H1 (cell line): Measurements from ENCODE around the gene SLC1A2. TPM values are rescaled to one million over a fixed set of nuclear protein-coding genes. Genes with fewer than 3 reads are reported as not detected.

Experiments
- ASH2L ChIP-seq: fragments of 200-600, 300-600 bp; sonication (generic); IDR thresholded peaks from one replicate; pipeline ENCODE4 v1.7.1; 2017; ENCODE audit warnings: low read length
- ATF3 ChIP-seq: IDR thresholded peaks from 2 replicates; pipeline ENCODE4 v1.6.1; 2011; ENCODE audit warnings: low read depth, mild to moderate bottlenecking, low read length; ENCODE audit not compliant: insufficient read depth
- EP300 ChIP-seq, 2 experiments: IDR thresholded peaks; 1 replicate in 1 of 2; 2 replicates in 1 of 2; pipeline ENCODE4 v1.6.1; 2011 to 2012; ENCODE audit warnings: low read depth in 2 of 2, low read length in 2 of 2, mild to moderate bottlenecking in 2 of 2, borderline replicate concordance in 1 of 2, inconsistent platforms in 1 of 2, moderate library complexity in 1 of 2
- FOSL1 ChIP-seq: IDR thresholded peaks from 2 replicates; pipeline ENCODE4 v1.6.1; 2011; ENCODE audit warnings: mild to moderate bottlenecking, low read depth, low read length, moderate library complexity; ENCODE audit not compliant: insufficient read depth
- HDAC2 ChIP-seq, 2 experiments: fragments of 300-600 bp in 1 of 2; sonication (generic) in 1 of 2; IDR thresholded peaks; 2 replicates each; pipeline ENCODE4 v1.6.1; 2011 to 2012; ENCODE audit warnings: low read depth in 2 of 2, low read length in 2 of 2, mild to moderate bottlenecking in 2 of 2, moderate library complexity in 2 of 2, borderline replicate concordance in 1 of 2, inconsistent platforms in 1 of 2
- POLR2AphosphoS5 ChIP-seq: IDR thresholded peaks from 2 replicates; pipeline ENCODE4 v1.6.1; 2011; ENCODE audit warnings: low read depth, low read length
- POU5F1 ChIP-seq: IDR thresholded peaks from 2 replicates; pipeline ENCODE4 v1.6.1; 2011; ENCODE audit warnings: low read depth, mild to moderate bottlenecking, low read length, moderate library complexity
- RBBP5 ChIP-seq: IDR thresholded peaks from 2 replicates; pipeline ENCODE4 v1.7.1; 2012; ENCODE audit warnings: low read depth, mild to moderate bottlenecking, inconsistent platforms, low read length, moderate library complexity, borderline replicate concordance
- SUZ12 ChIP-seq: fragments of 200-600 bp; sonication (generic); IDR thresholded peaks from 2 replicates; pipeline ENCODE4 v1.6.1; 2012; ENCODE audit warnings: mild to moderate bottlenecking, inconsistent platforms, low read length, moderate library complexity, mixed read lengths
- TAF7 ChIP-seq: optimal IDR thresholded peaks from 2 replicates; pipeline ENCODE3; 2011; ENCODE audit warnings: low read depth, mild to moderate bottlenecking, inconsistent platforms, low read length, moderate library complexity, borderline replicate concordance
- TCF12 ChIP-seq: IDR thresholded peaks from 2 replicates; pipeline ENCODE4 v1.6.1; 2011; ENCODE audit warnings: low read depth, mild to moderate bottlenecking, low read length
- ZNF274 ChIP-seq: IDR thresholded peaks from 2 replicates; pipeline ENCODE4 v1.7.0; 2012; ENCODE audit warnings: low read length, borderline replicate concordance; ENCODE audit errors: extremely low read depth
- polyA plus RNA-seq, 7 experiments: library from polyadenylated mRNA; depleted of rRNA in 3 of 7; stranded (reverse) in 5 of 7; unstranded in 2 of 7; fragments of >200 nt in 5 of 7; fragments of 200-250 nt in 2 of 7; gene quantifications; 1 replicate in 5 of 7; 2 replicates in 1 of 7; 4 replicates in 1 of 7; pipeline versions ENCODE4 v1.2.1 to v1.2.3, GENCODE V29; 2011 to 2013; ENCODE audit warnings: missing spikeins in 2 of 7, mixed read lengths in 2 of 7
- total RNA-seq: library from RNA; stranded (reverse); fragmentation: NEBNext Ultra II Directional; extraction: Animal tissue kit (Norgen Biotek cat#: 25700); gene quantifications from 2 replicates; pipeline ENCODE4 v1.2.1, GENCODE V29; 2021

SLC1A2 gene
- total and polyA plus RNA-seq, 2 of the 8 experiments (the other 6 are each of a cell fraction or from before 2014, with no cell fraction given), result 0.57 to 1.2 TPM

DNA sequence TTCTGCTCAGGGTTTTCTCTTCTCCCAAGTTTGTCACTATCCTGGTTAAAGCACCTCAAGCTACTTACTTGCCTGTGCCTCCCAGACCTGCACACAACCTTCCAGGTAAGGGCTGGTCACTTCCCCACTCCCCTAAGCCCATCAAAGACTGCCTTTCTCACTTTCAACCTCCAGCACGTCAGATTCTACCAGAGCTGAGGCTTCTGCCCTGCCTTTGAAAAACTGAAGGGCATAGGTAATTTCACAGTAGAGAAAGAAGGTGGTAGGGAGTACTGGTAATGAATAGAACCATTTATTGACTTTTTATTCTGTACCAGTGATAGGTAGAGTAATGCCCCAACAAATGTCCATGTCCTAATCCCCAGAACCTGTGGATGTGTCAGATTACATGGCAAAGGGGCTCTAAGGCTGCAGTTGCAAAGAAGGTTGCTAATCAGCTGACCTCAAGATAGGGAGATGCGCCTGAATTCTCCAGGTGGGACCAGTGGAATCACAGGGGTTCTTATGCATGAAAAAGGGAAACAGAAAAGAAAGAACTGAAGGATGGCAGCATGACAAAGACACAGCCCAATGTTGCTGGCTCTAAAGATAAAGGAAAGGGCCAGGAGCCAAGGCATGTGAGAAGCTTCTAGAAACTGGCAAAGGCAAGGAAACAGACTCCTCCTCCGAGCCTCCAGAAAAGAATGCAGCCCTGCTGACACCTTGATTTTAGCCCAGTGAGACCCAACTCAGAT, 89.0 kb downstream of the SLC1A2 start (continued):
- TF ChIP-seq POLR2AphosphoS5 (peak; percentile 86), TAF7 (no peak), ZNF274 (no peak), HDAC2 (IDR thresholded peaks at IDR 0.05; ENCODE audit: borderline replicate concordance in 1 of 2, low read depth in 2 of 2, low read length in 2 of 2) (peak; percentile 19 to 54; a peak in 2 of 4 replicates), FOSL1 (no peak), POU5F1 (peak; percentile 90), RBBP5 (no peak), ASH2L (no peak), EP300 (IDR thresholded peaks at IDR 0.05; ENCODE audit: borderline replicate concordance in 1 of 2, low read depth in 2 of 2, low read length in 2 of 2) (peak in 1 of 2 experiments; percentile 87; a peak in 1 of 3 replicates), ATF3 (no peak), SUZ12 (no peak), TCF12 (peak; percentile 99)
